ENCODE results near the gene SHANK1.
"Not testable (repeated sequence)": the region's sequence is repeated elsewhere in the genome, so short reads cannot be mapped to it uniquely, and the experiment has no call there.

SHANK1 gene

GRCh38 chr19:50719566-50719965 is at the start of gene SHANK1:
Gene SHANK1, minus strand, starts transcription at chr19:50719802. Its CDS starts 2,883 bp downstream, at chr19:50716919.
- DNase-seq = peak; percentile 27

- no peak for DNase-seq
These were observed 48.7 kb upstream of the SHANK1 start for GRCh38 chr19:50768277-50768676.

- DNase-seq = not testable (repeated sequence)
These were observed 47.7 kb upstream of the SHANK1 start for GRCh38 chr19:50767263-50767662.

GRCh38 chr19:50766746-50767145 is 47.1 kb upstream of the SHANK1 start:
- DNase-seq = not testable (repeated sequence)

GRCh38 chr19:50764409-50764808 is 44.8 kb upstream of the SHANK1 start:
- no peak for DNase-seq

GRCh38 chr19:50763521-50763920 is 43.9 kb upstream of the SHANK1 start:
- DNase-seq = not testable (repeated sequence)

GRCh38 chr19:50761501-50761900 is 41.9 kb upstream of the SHANK1 start:
- DNase-seq = not testable (repeated sequence)

- DNase-seq = peak; percentile 30
These were observed 40.3 kb upstream of the SHANK1 start for GRCh38 chr19:50759886-50760285.

- DNase-seq = not testable (repeated sequence)
These were observed 39.5 kb upstream of the SHANK1 start for GRCh38 chr19:50759076-50759475.

GRCh38 chr19:50757624-50758023 is 38.0 kb upstream of the SHANK1 start:
- not testable (repeated sequence) for DNase-seq

- DNase-seq = not testable (repeated sequence)
These were observed 36.6 kb upstream of the SHANK1 start for GRCh38 chr19:50756244-50756643.

- no peak for DNase-seq
These were observed 34.3 kb upstream of the SHANK1 start for GRCh38 chr19:50753879-50754278.

- no peak for DNase-seq
These were observed 30.4 kb upstream of the SHANK1 start for GRCh38 chr19:50750010-50750409.

- DNase-seq = no peak
These were observed 29.9 kb upstream of the SHANK1 start for GRCh38 chr19:50749490-50749889.

- DNase-seq = not testable (repeated sequence)
These were observed 27.5 kb upstream of the SHANK1 start for GRCh38 chr19:50747141-50747540.

- DNase-seq = no peak
These were observed 25.6 kb upstream of the SHANK1 start for GRCh38 chr19:50745221-50745620.

GRCh38 chr19:50743537-50743936 is 23.9 kb upstream of the SHANK1 start:
- DNase-seq = no peak

GRCh38 chr19:50741179-50741933 is 21.8 kb upstream of the SHANK1 start:
- no peak for DNase-seq

- DNase-seq = no peak
These were observed 20.4 kb upstream of the SHANK1 start for GRCh38 chr19:50739914-50740426.

GRCh38 chr19:50739132-50739913 is 19.7 kb upstream of the SHANK1 start:
- DNase-seq = no peak

GRCh38 chr19:50736338-50736737 is 16.7 kb upstream of the SHANK1 start:
- DNase-seq = no peak

GRCh38 chr19:50735869-50736268 is 16.3 kb upstream of the SHANK1 start:
- DNase-seq = no peak

GRCh38 chr19:50729894-50730293 is 10.3 kb upstream of the SHANK1 start:
- no peak for DNase-seq
